PC-3 (cell line): ENCODE data around the gene SFT2D1. TPM values are rescaled to one million over a fixed set of nuclear protein-coding genes. Genes with fewer than 3 reads are reported as not detected.

ENCODE experiments used
- ATAC-seq: fragments of 200-7000 bp; cut with Tn5 transposase; 2 replicates; pipeline ENCODE4 v1.9.1; 2020; ENCODE audit warnings: mild to moderate bottlenecking, moderate library complexity
- BruUV-seq: library from RNA; stranded (reverse); fragments of 400-500 nt; replicated peaks from 2 replicates; lab custom pipeline; 2021; lab: Mats Ljungman, UMichigan
- CTCF ChIA-PET: fragments of 300-600 bp; sonication (Branson Sonifier 250); formaldehyde crosslinking; loops from one replicate; lab custom pipeline; 2022; ENCODE audit warnings: antibody characterized with exemption; lab: Charles Lee
- POLR2A ChIA-PET: fragments of 300-600 bp; sonication (Branson Sonifier 250); formaldehyde crosslinking; loops from one replicate; lab custom pipeline; 2022; ENCODE audit warnings: antibody characterized with exemption; ENCODE audit not compliant: unreplicated experiment; lab: Charles Lee
- DNase-seq: peaks from one replicate; pipeline ENCODE4 v3.0.0-alpha.2; 2015
- H2AFZ ChIP-seq: fragments of 300-600 bp; sonication (generic); 2 replicates; pipeline ENCODE4 v1.6.0; 2016; ENCODE audit warnings: antibody characterized with exemption, low read length
- H3F3A ChIP-seq: fragments of 300-600 bp; sonication (generic); one replicate; pipeline ENCODE4 v1.6.0; 2017; ENCODE audit warnings: antibody characterized with exemption, low read length, control low read depth, mild to moderate bottlenecking; ENCODE audit not compliant: unreplicated experiment
- H3K27ac ChIP-seq: fragments of 300-600 bp; sonication (generic); 2 replicates; pipeline ENCODE4 v1.5.1; 2016; ENCODE audit warnings: mild to moderate bottlenecking, low read length
- H3K27me3 ChIP-seq: fragments of 300-600 bp; sonication (generic); 2 replicates; pipeline ENCODE4 v1.6.1; 2016; ENCODE audit warnings: low read length, mixed read lengths
- H3K36me3 ChIP-seq: fragments of 300-600 bp; sonication (generic); 2 replicates; pipeline ENCODE4 v1.6.1; 2016; ENCODE audit warnings: low read depth, mixed run types, low read length, mixed read lengths
- H3K4me1 ChIP-seq: fragments of 300-600 bp; sonication (generic); 2 replicates; pipeline ENCODE4 v1.5.1; 2016; ENCODE audit warnings: low read length; ENCODE audit not compliant: insufficient read depth
- H3K4me2 ChIP-seq: fragments of 300-600 bp; sonication (generic); 2 replicates; pipeline ENCODE4 v1.6.0; 2016; ENCODE audit warnings: low read length
- H3K4me3 ChIP-seq: fragments of 300-600 bp; sonication (generic); 2 replicates; pipeline ENCODE4 v1.5.1; 2016; ENCODE audit warnings: mild to moderate bottlenecking, low read length, mixed read lengths
- H3K79me2 ChIP-seq: fragments of 300-600 bp; sonication (generic); 2 replicates; pipeline ENCODE4 v1.6.1; 2017; ENCODE audit warnings: low read length, mixed read lengths
- H3K9ac ChIP-seq: fragments of 300-600 bp; sonication (generic); 2 replicates; pipeline ENCODE4 v1.6.0; 2016; ENCODE audit warnings: mild to moderate bottlenecking, low read length
- H3K9me2 ChIP-seq: fragments of 300-600 bp; sonication (generic); replicated peaks from 2 replicates; pipeline ENCODE4 v1.6.1; 2016; ENCODE audit warnings: mixed run types, low read length, mixed read lengths
- H3K9me3 ChIP-seq: fragments of 300-600 bp; sonication (generic); 2 replicates; pipeline ENCODE4 v1.6.1; 2016; ENCODE audit warnings: low read length, mixed read lengths
- H4K20me1 ChIP-seq: fragments of 300-600 bp; sonication (generic); 2 replicates; pipeline ENCODE4 v1.6.1; 2016; ENCODE audit warnings: low read length, mixed read lengths
- CTCF ChIP-seq: fragments of 300-600 bp; sonication (generic); conservative IDR thresholded peaks from 2 replicates; pipeline ENCODE4 v1.5.1; 2017; ENCODE audit warnings: antibody characterized with exemption, low read depth, mild to moderate bottlenecking, low read length
- EZH2 ChIP-seq: fragments of 300-600 bp; sonication (generic); IDR thresholded peaks from one replicate; pipeline ENCODE4 v1.6.1; 2017; ENCODE audit warnings: antibody characterized with exemption, mild to moderate bottlenecking, low read length; ENCODE audit not compliant: unreplicated experiment
- EZH2phosphoT487 ChIP-seq: fragments of 300-600 bp; sonication (generic); IDR thresholded peaks from 2 replicates; pipeline ENCODE4 v1.6.1; 2018; ENCODE audit warnings: mild to moderate bottlenecking, antibody characterized with exemption, low read length, borderline replicate concordance
- intact Hi-C: fragments of 100-400 bp; cut with micrococcal nuclease; formaldehyde crosslinking; loops from 2 replicates; pipeline ENCODE4 v1.9.0; 2023
- total RNA-seq: library from RNA; depleted of rRNA; stranded (reverse); fragments of >200 nt; gene quantifications from 2 replicates; pipeline ENCODE4 v1.2.3, GENCODE V29; 2014

The SFT2D1 gene
- total RNA-seq, 1 experiment from 2014 or later = 28.0 TPM

- no peaks in the 10 kb centered on the region for H3K9me2 ChIP-seq
- BruUV-seq = no TSS peak
- H3K9ac ChIP-seq = no peak overlapping the region
- no peak for ATAC-seq
- CTCF ChIA-PET = no interaction called here
- no peak overlapping the region for H3K27ac ChIP-seq
- TF ChIP-seq EZH2phosphoT487 (no peak), EZH2 (no peak), CTCF (no peak)
- H3K79me2 ChIP-seq = peaks cover 64% of the 10 kb centered on the region
- no peak overlapping the region for H3K4me3 ChIP-seq
- no peak for DNase-seq
- no peaks in the 10 kb centered on the region for H3F3A ChIP-seq
- intact Hi-C loops = no loop called here
- H2AFZ ChIP-seq = no peak overlapping the region
- no peaks in the 10 kb centered on the region for H3K27me3 ChIP-seq
- H3K4me1 ChIP-seq = no peaks in the 10 kb centered on the region
- no peaks in the 10 kb centered on the region for H4K20me1 ChIP-seq
- peaks cover 4% of the 10 kb centered on the region; the same call in 1 of the 2 replicates for H3K36me3 ChIP-seq
- H3K9me3 ChIP-seq = no peaks in the 10 kb centered on the region
- H3K4me2 ChIP-seq = no peak overlapping the region
- POLR2A ChIA-PET = no interaction called here
These were observed 6.7 kb downstream of the SFT2D1 start for GRCh38 chr6:166335378-166336302.

DNA sequence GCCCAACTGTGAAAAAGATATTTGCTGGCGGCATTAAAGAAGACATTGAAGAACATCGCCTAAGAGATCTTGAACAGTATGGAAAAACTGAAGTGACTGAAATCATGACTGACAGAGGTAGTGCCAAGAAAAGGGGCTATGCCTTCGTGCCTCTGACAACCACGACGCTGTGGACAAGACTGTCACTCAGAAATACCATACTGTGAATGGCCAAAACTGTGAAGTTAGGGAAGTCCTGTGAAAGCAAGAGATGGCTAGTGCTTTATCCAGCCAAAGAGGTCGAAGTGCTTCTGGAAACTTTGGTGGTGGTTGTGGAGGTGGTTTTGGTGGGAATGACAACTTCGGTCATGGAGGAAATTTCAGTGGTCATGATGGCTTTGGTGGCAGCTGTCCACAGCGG, 7.5 kb downstream of the SFT2D1 start:
- Histone ChIP-seq H3K79me2 (peaks cover 56% of the 10 kb centered on the region), H3K4me1 (no peaks in the 10 kb centered on the region), H4K20me1 (no peaks in the 10 kb centered on the region), H3K9me2 (no peaks in the 10 kb centered on the region), H3F3A (no peaks in the 10 kb centered on the region), H3K9me3 (no peaks in the 10 kb centered on the region), H2AFZ (no peak overlapping the region), H3K4me2 (no peak overlapping the region), H3K27me3 (no peaks in the 10 kb centered on the region), H3K9ac (no peak overlapping the region), H3K36me3 (peaks cover 4% of the 10 kb centered on the region; the same call in 1 of the 2 replicates), H3K27ac (no peak overlapping the region), H3K4me3 (no peak overlapping the region)
- no peak for TF ChIP-seq CTCF
- no peak for TF ChIP-seq EZH2
- TF ChIP-seq EZH2phosphoT487 = no peak
- ATAC-seq (no peak), DNase-seq (no peak)
- intact Hi-C loops = no loop called here
- ChIA-PET POLR2A (no interaction called here), CTCF (no interaction called here)
- BruUV-seq = no TSS peak
